ENCODE data around the gene SOD1. TPM values are rescaled to one million over a fixed set of nuclear protein-coding genes. Genes with fewer than 3 reads are reported as not detected.
"Not testable (repeated sequence)": the region's sequence is repeated elsewhere in the genome, so short reads cannot be mapped to it uniquely, and the experiment has no call there.

The SOD1 gene
- total RNA-seq, 2 donors from 2014 or later: 165 to 282 TPM

- DNase-seq (ENCODE audit: low spot score): no peak
- H3K36me3 ChIP-seq: no peaks in the 10 kb centered on the region
- intact Hi-C loops (cut with DNase I): no loop called here
- TF ChIP-seq POLR2AphosphoS5 (IDR thresholded peaks at IDR 0.05) (no peak), POLR2A (IDR thresholded peaks at IDR 0.05) (no peak)
- TF ChIP-seq, protein P1, sequence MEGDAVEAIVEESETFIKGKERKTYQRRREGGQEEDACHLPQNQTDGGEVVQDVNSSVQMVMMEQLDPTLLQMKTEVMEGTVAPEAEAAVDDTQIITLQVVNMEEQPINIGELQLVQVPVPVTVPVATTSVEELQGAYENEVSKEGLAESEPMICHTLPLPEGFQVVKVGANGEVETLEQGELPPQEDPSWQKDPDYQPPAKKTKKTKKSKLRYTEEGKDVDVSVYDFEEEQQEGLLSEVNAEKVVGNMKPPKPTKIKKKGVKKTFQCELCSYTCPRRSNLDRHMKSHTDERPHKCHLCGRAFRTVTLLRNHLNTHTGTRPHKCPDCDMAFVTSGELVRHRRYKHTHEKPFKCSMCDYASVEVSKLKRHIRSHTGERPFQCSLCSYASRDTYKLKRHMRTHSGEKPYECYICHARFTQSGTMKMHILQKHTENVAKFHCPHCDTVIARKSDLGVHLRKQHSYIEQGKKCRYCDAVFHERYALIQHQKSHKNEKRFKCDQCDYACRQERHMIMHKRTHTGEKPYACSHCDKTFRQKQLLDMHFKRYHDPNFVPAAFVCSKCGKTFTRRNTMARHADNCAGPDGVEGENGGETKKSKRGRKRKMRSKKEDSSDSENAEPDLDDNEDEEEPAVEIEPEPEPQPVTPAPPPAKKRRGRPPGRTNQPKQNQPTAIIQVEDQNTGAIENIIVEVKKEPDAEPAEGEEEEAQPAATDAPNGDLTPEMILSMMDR (IDR thresholded peaks at IDR 0.05): no peak
- H3K27ac ChIP-seq: no peak overlapping the region
- no peaks in the 10 kb centered on the region for H3K4me1 ChIP-seq (replicated peaks)
- H3K4me3 ChIP-seq: no peak overlapping the region
- WGBS: 91% methylated on average over 7 of the region's 7 CpGs
- H3K9me3 ChIP-seq: no peaks in the 10 kb centered on the region
- H3K27me3 ChIP-seq (replicated peaks; ENCODE audit: insufficient read depth): no peaks in the 10 kb centered on the region
These were observed 4.2 kb downstream of the SOD1 start for GRCh38 chr21:31663584-31664249.

- no peaks in the 10 kb centered on the region for H3K4me1 ChIP-seq (replicated peaks)
These were observed 5.9 kb downstream of the SOD1 start for GRCh38 chr21:31665397-31665796.

DNA sequence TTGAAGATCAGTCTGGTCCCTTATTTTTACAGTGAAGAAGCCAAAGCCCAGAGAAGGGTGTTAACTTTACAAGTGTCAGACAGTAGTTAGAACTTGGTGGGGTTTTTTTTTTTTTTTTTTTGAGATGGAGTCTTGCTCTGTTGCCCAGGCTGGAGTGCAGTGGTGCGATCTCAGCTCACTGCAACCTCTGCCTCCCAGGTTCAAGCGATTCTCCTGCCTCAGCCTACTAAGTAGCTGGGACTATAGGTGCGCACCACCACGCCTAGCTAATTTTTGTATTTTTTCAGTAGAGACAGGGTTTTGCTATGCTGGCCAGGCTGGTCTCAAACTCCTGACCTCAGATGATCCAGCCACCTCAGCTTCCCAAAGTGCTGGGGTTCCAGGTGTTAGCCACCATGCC is 6.4 kb downstream of the SOD1 start:
- H3K4me3 ChIP-seq; intact Hi-C loops (cut with DNase I); H3K27me3 ChIP-seq (replicated peaks; ENCODE audit: insufficient read depth); H3K36me3 ChIP-seq; H3K9me3 ChIP-seq; DNase-seq (ENCODE audit: low spot score); H3K4me1 ChIP-seq (replicated peaks); H3K27ac ChIP-seq: not testable (repeated sequence)
- WGBS: 96% methylated on average over 4 of the region's 4 CpGs

More at GRCh38 chr21:31665397-31665796, 5.9 kb downstream of the SOD1 start:
- H3K4me3 ChIP-seq: no peak overlapping the region
- no peak for DNase-seq (ENCODE audit: low spot score)
- TF ChIP-seq POLR2A (IDR thresholded peaks at IDR 0.05) (no peak), POLR2AphosphoS5 (IDR thresholded peaks at IDR 0.05) (no peak)
- TF ChIP-seq, protein P1 (IDR thresholded peaks at IDR 0.05): no peak
- no peak overlapping the region for H3K27ac ChIP-seq
- no peaks in the 10 kb centered on the region for H3K36me3 ChIP-seq
- H3K27me3 ChIP-seq (replicated peaks; ENCODE audit: insufficient read depth): no peaks in the 10 kb centered on the region
- intact Hi-C loops (cut with DNase I): no loop called here
- H3K9me3 ChIP-seq: no peaks in the 10 kb centered on the region
- 63% methylated on average over 8 of the region's 8 CpGs for WGBS

DNA sequence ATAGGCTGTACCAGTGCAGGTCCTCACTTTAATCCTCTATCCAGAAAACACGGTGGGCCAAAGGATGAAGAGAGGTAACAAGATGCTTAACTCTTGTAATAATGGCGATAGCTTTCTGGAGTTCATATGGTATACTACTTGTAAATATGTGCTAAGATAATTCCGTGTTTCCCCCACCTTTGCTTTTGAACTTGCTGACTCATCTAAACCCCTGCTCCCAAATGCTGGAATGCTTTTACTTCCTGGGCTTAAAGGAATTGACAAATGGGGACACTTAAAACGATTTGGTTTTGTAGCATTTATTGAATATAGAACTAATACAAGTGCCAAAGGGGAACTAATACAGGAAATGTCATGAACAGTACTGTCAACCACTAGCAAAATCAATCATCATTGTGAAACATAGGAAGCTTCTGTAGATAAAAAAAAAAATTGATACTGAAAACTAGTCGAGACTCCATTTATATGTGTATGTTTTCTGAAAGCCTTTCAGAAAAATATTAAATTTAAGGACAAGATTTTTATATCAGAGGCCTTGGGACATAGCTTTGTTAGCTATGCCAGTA is 7.0 kb downstream of the SOD1 start:
- DNase-seq (ENCODE audit: low spot score): no peak
- no peaks in the 10 kb centered on the region for H3K9me3 ChIP-seq
- no peaks in the 10 kb centered on the region for H3K4me1 ChIP-seq (replicated peaks)
- TF ChIP-seq POLR2AphosphoS5 (IDR thresholded peaks at IDR 0.05) (no peak), POLR2A (IDR thresholded peaks at IDR 0.05) (no peak)
- TF ChIP-seq, protein P1 (IDR thresholded peaks at IDR 0.05): no peak
- no peak overlapping the region for H3K27ac ChIP-seq
- peaks cover 0 to under 1% of the 10 kb centered on the region in 2 donors for H3K36me3 ChIP-seq
- no peaks in the 10 kb centered on the region for H3K27me3 ChIP-seq (replicated peaks; ENCODE audit: insufficient read depth)
- WGBS: 74% methylated on average over 5 of the region's 5 CpGs
- intact Hi-C loops (cut with DNase I): no loop called here
- H3K4me3 ChIP-seq: no peak overlapping the region

GRCh38 chr21:31667132-31667531 is 7.6 kb downstream of the SOD1 start:
- no peak overlapping the region for H3K27ac ChIP-seq
- DNase-seq (ENCODE audit: low spot score): no peak
- H3K4me3 ChIP-seq: no peak overlapping the region
- TF ChIP-seq POLR2A (IDR thresholded peaks at IDR 0.05) (no peak), POLR2AphosphoS5 (IDR thresholded peaks at IDR 0.05) (no peak)
- TF ChIP-seq, protein P1 (IDR thresholded peaks at IDR 0.05): no peak
- no peaks in the 10 kb centered on the region for H3K27me3 ChIP-seq (replicated peaks; ENCODE audit: insufficient read depth)
- WGBS: 58% methylated on average over 5 of the region's 5 CpGs
- no peaks in the 10 kb centered on the region for H3K9me3 ChIP-seq
- H3K4me1 ChIP-seq (replicated peaks): no peaks in the 10 kb centered on the region
- intact Hi-C loops (cut with DNase I): no loop called here
- H3K36me3 ChIP-seq: peaks cover 3 to 7% of the 10 kb centered on the region in 2 donors

Measured in prostate gland (tissue), 2 donors.